ENCODE data around the gene A1BG.

GRCh38 chr19:58336820-58337219, 16.5 kb downstream of the A1BG start:
- no peak for TF ChIP-seq CTCF (IDR thresholded peaks at IDR 0.05)
- TF ChIP-seq POLR2A (IDR thresholded peaks at IDR 0.05): no peak

Measured in thyroid gland (tissue), 4 donors.